CD4-positive, alpha-beta T cell treated with Interleukin-21 for 1 hour (primary cell): ENCODE data around the gene HCFC1R1.

Source experiments
- DNase-seq: peaks from one replicate; pipeline ENCODE4 v3.0.0-alpha.2; 2020

Gene HCFC1R1

GRCh38 chr16:3015865-3016521 lies 7.7 kb downstream of the HCFC1R1 start:
- DNase-seq: no peak

GRCh38 chr16:3014971-3015370 lies 8.8 kb downstream of the HCFC1R1 start:
- DNase-seq: no peak

- DNase-seq: no peak
Measured at GRCh38 chr16:3013998-3014690, 9.6 kb downstream of the HCFC1R1 start.

GRCh38 chr16:3013491-3013951 lies 10.2 kb downstream of the HCFC1R1 start:
- DNase-seq: no peak

GRCh38 chr16:3012828-3013420 lies 10.8 kb downstream of the HCFC1R1 start, which contains the start of gene CLDN9:
Gene CLDN9 (plus strand): TSS chr16:3012923. CDS start chr16:3013363, 440 bp downstream.
- no peak for DNase-seq

- DNase-seq: no peak
Measured at GRCh38 chr16:3012246-3012645, 11.5 kb downstream of the HCFC1R1 start.

- DNase-seq: no peak
Measured at GRCh38 chr16:3010510-3010909, 13.2 kb downstream of the HCFC1R1 start.

GRCh38 chr16:3009568-3010390 lies 14.0 kb downstream of the HCFC1R1 start:
- DNase-seq: no peak

GRCh38 chr16:3008690-3009037 lies 15.1 kb downstream of the HCFC1R1 start:
- no peak for DNase-seq

GRCh38 chr16:3007957-3008689 lies 15.6 kb downstream of the HCFC1R1 start:
- DNase-seq: peak; percentile 32

GRCh38 chr16:3007059-3007956 lies 16.4 kb downstream of the HCFC1R1 start:
- DNase-seq: no peak

- DNase-seq: no peak
Measured at GRCh38 chr16:3004781-3005284, 18.9 kb downstream of the HCFC1R1 start.

- DNase-seq: no peak
Measured at GRCh38 chr16:3004319-3004718, 19.4 kb downstream of the HCFC1R1 start.

- DNase-seq: peak; percentile 99
Measured at GRCh38 chr16:3003582-3004270, 20.0 kb downstream of the HCFC1R1 start.

- DNase-seq: no peak
Measured at GRCh38 chr16:3001316-3001715, 22.4 kb downstream of the HCFC1R1 start.

- DNase-seq: no peak
Measured at GRCh38 chr16:3000540-3000939, 23.2 kb downstream of the HCFC1R1 start.

- DNase-seq: no peak
Measured at GRCh38 chr16:2999929-3000328, 23.8 kb downstream of the HCFC1R1 start.

GRCh38 chr16:2996298-2996697 lies 27.4 kb downstream of the HCFC1R1 start:
- DNase-seq: no peak

- DNase-seq: no peak
Measured at GRCh38 chr16:2992383-2993081, 31.2 kb downstream of the HCFC1R1 start.
